ENCODE results near the gene ZNF609. TPM values are rescaled to one million over a fixed set of nuclear protein-coding genes. Genes with fewer than 3 reads are reported as not detected.
A peak's percentile ranks its signal among the peaks of the same experiment; 100 is the strongest.

The ZNF609 gene
- total RNA-seq, 1 donor from 2014 or later: 80.5 TPM

DNA sequence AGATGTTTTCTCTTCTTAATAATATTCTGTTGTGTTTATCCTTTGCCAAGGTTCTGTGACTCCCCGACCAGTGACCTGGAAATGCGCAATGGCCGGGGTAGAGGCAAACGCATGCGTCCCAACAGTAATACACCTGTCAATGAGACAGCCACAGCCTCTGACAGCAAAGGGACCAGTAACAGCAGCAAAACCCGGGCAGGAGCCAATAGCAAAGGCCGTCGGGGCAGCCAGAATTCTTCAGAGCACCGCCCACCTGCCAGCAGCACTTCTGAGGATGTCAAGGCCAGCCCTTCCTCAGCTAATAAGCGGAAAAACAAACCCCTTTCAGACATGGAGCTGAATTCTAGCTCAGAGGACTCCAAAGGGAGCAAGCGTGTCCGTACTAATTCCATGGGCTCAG is 213.5 kb downstream of the ZNF609 start:
- Mint-ChIP-seq H3K27me3 (ENCODE audit: unreplicated experiment) (peaks cover 5% of the 10 kb centered on the region), H3K27ac (ENCODE audit: unreplicated experiment) (no peak overlapping the region), H3K4me3 (ENCODE audit: unreplicated experiment) (no peak overlapping the region), H3K9me3 (ENCODE audit: unreplicated experiment) (peaks cover 3% of the 10 kb centered on the region), H3K36me3 (ENCODE audit: unreplicated experiment) (no peaks in the 10 kb centered on the region), H3K4me1 (ENCODE audit: low read depth, unreplicated experiment) (no peaks in the 10 kb centered on the region)
- TF ChIP-seq, protein P1, sequence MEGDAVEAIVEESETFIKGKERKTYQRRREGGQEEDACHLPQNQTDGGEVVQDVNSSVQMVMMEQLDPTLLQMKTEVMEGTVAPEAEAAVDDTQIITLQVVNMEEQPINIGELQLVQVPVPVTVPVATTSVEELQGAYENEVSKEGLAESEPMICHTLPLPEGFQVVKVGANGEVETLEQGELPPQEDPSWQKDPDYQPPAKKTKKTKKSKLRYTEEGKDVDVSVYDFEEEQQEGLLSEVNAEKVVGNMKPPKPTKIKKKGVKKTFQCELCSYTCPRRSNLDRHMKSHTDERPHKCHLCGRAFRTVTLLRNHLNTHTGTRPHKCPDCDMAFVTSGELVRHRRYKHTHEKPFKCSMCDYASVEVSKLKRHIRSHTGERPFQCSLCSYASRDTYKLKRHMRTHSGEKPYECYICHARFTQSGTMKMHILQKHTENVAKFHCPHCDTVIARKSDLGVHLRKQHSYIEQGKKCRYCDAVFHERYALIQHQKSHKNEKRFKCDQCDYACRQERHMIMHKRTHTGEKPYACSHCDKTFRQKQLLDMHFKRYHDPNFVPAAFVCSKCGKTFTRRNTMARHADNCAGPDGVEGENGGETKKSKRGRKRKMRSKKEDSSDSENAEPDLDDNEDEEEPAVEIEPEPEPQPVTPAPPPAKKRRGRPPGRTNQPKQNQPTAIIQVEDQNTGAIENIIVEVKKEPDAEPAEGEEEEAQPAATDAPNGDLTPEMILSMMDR (IDR thresholded peaks at IDR 0.05; ENCODE audit: partially characterized antibody, unreplicated experiment): no peak
- DNase-seq: no peak

DNA sequence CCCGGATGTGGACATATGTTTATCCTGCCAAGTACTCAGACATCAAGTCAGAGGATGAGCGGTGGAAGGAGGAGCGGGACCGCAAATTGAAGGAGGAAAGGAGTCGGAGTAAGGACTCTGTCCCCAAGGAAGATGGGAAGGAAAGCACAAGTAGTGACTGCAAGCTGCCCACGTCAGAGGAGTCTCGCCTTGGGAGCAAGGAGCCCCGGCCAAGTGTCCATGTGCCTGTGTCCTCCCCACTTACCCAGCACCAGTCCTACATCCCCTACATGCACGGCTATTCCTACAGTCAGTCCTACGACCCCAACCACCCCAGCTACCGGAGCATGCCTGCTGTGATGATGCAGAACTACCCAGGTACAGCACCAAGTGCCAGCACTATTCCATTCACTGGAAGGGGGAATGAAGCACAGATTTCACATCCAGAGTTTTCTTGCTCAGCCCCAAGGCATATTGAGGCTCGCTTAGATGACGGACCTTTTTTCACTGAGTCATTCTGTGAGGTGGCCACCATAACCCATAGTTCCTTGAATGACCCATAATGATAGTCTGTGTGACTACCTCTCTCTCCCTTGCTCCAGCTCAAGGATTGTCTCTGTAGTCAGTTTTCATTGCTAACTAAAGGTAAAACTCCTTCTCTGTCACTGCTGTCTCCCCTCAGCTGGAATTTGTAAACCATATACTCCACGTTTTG is 217.9 kb downstream of the ZNF609 start:
- no peak overlapping the region for H3K4me3 Mint-ChIP-seq (ENCODE audit: unreplicated experiment)
- H3K4me1 Mint-ChIP-seq (ENCODE audit: low read depth, unreplicated experiment): peaks cover 7% of the 10 kb centered on the region
- peaks cover 7% of the 10 kb centered on the region for H3K9me3 Mint-ChIP-seq (ENCODE audit: unreplicated experiment)
- H3K27me3 Mint-ChIP-seq (ENCODE audit: unreplicated experiment): peaks cover 3% of the 10 kb centered on the region
- TF ChIP-seq, protein P1 (IDR thresholded peaks at IDR 0.05; ENCODE audit: partially characterized antibody, unreplicated experiment): no peak
- no peaks in the 10 kb centered on the region for H3K36me3 Mint-ChIP-seq (ENCODE audit: unreplicated experiment)
- H3K27ac Mint-ChIP-seq (ENCODE audit: unreplicated experiment): no peak overlapping the region
- DNase-seq: no peak

DNA sequence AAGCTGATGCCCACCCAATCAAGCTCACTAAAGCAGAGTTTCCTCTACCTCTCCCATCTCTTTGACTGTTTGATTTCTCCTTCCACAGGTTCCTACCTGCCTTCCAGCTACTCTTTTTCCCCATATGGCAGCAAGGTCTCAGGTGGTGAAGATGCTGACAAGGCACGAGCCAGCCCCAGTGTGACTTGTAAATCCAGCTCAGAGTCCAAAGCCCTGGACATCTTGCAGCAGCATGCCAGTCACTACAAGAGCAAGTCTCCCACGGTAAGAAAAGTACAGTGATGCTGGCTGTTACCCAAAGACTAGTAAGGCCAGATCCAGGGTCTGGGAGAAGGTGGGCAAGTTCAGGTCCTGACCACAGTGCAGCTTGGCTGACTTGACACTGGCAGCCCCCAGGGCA is 219.7 kb downstream of the ZNF609 start:
- H3K4me3 Mint-ChIP-seq (ENCODE audit: unreplicated experiment): no peak overlapping the region
- peaks cover 6% of the 10 kb centered on the region for H3K27me3 Mint-ChIP-seq (ENCODE audit: unreplicated experiment)
- peaks cover 11% of the 10 kb centered on the region for H3K9me3 Mint-ChIP-seq (ENCODE audit: unreplicated experiment)
- no peak for DNase-seq
- TF ChIP-seq, protein P1 (IDR thresholded peaks at IDR 0.05; ENCODE audit: partially characterized antibody, unreplicated experiment): no peak
- H3K4me1 Mint-ChIP-seq (ENCODE audit: low read depth, unreplicated experiment): peaks cover 7% of the 10 kb centered on the region
- H3K27ac Mint-ChIP-seq (ENCODE audit: unreplicated experiment): no peak overlapping the region
- no peaks in the 10 kb centered on the region for H3K36me3 Mint-ChIP-seq (ENCODE audit: unreplicated experiment)

DNA sequence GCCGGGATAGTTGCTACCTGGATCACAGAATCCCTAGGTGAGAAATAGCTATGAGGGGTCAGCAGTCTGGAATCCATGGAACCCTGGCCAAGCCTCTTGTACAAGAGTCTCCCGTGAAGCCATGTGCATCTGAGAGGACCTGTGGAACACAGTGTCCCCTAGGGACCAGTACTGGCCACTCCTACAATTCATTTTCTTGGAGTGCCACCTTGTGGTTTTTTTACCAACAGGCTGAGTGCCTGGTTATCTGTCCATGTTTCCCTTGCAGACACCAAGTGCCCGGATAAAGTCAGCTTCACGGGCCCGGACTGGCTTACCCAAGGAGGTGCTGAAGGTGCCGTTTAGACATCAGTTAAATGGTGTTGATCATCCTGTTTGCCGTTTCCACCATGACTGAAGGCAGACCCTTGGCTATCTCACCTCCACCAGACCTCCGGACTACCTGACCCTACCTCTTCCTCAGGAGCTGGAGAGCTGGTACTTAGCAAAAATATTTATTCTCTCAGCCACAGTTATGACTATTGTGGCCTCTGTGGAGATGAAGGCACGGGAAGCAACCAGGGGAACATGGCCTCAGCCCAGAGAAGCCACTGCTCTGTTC is 221.1 kb downstream of the ZNF609 start:
- Mint-ChIP-seq H3K4me1 (ENCODE audit: low read depth, unreplicated experiment) (peaks cover 8% of the 10 kb centered on the region), H3K9me3 (ENCODE audit: unreplicated experiment) (peaks cover 12% of the 10 kb centered on the region), H3K36me3 (ENCODE audit: unreplicated experiment) (no peaks in the 10 kb centered on the region), H3K27me3 (ENCODE audit: unreplicated experiment) (peaks cover 6% of the 10 kb centered on the region), H3K27ac (ENCODE audit: unreplicated experiment) (peak overlapping the region; percentile 22), H3K4me3 (ENCODE audit: unreplicated experiment) (peak overlapping the region; percentile 30)
- DNase-seq: peak; percentile 31
- TF ChIP-seq, protein P1 (IDR thresholded peaks at IDR 0.05; ENCODE audit: partially characterized antibody, unreplicated experiment): peak; percentile 43

DNA sequence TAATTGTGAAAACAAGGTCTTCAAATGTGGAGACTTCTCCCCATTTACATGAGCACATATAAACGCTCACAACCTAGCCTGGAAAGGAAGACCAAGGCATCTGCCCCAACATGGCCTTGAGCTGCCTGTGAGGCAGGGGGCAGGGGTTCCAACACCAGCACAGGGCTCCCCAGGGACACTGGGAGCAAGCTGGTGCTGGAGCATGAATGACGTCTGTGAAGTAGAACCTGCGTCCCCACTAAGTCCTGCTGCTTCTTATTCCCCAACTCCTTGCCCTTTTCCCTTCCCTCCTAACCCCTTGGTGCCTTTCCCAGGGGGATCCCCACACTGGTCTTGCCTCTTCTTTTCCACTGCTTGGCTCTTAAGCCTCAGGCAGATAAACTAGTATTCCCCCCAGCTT is 221.9 kb downstream of the ZNF609 start:
- no peaks in the 10 kb centered on the region for H3K36me3 Mint-ChIP-seq (ENCODE audit: unreplicated experiment)
- TF ChIP-seq, protein P1 (IDR thresholded peaks at IDR 0.05; ENCODE audit: partially characterized antibody, unreplicated experiment): no peak
- no peak overlapping the region for H3K27ac Mint-ChIP-seq (ENCODE audit: unreplicated experiment)

More for the DNA sequence above, 221.9 kb downstream of the ZNF609 start:
- Mint-ChIP-seq H3K27me3 (ENCODE audit: unreplicated experiment) (peaks cover 4% of the 10 kb centered on the region), H3K4me1 (ENCODE audit: low read depth, unreplicated experiment) (peaks cover 8% of the 10 kb centered on the region), H3K9me3 (ENCODE audit: unreplicated experiment) (peaks cover 15% of the 10 kb centered on the region), H3K4me3 (ENCODE audit: unreplicated experiment) (peak overlapping the region; percentile 57)
- DNase-seq: peak; percentile 30

All from glutamatergic neuron (in vitro differentiated cells).